Measurements from ENCODE around the gene ARHGAP18. TPM values are rescaled to one million over a fixed set of nuclear protein-coding genes. Genes with fewer than 3 reads are reported as not detected.
A peak's percentile ranks its signal among the peaks of the same experiment; 100 is the strongest.

Gene ARHGAP18
- total RNA-seq, 3 donors from 2014 or later = 2.1 to 2.5 (median 2.3) TPM

DNA sequence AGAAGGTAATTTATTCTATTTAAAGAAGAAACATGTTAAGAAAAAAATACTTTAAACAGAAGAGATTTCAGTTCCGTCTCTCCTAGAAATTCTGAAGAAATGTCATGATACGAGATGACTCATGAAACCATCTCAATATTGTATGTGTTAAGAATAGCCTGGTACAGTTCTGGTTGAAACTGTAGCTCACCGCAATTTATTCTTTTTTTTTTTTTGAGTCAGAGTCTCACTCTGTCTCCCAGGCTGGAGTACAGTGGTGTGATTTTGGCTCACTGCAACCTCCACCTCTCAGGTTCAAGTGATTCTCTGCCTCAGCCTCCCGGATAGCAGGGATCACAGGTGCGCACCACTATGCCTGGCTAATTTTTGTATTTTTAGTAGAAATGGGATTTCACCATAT lies 103.3 kb downstream of the ARHGAP18 start:
- ATAC-seq (peak; percentile 58 to 63), DNase-seq (no peak)
- no peaks in the 10 kb centered on the region for H3K27me3 Mint-ChIP-seq (ENCODE audit: low read depth)
- H3K4me3 Mint-ChIP-seq = no peak overlapping the region
- no peaks in the 10 kb centered on the region for H3K9me3 Mint-ChIP-seq
- no peaks in the 10 kb centered on the region for H3K4me1 Mint-ChIP-seq (ENCODE audit: low read depth)
- H3K36me3 Mint-ChIP-seq (ENCODE audit: insufficient read depth) = peaks cover 8% of the 10 kb centered on the region

GRCh38 chr6:129605967-129606366 lies 104.0 kb downstream of the ARHGAP18 start:
- no peak overlapping the region for H3K4me3 Mint-ChIP-seq
- H3K36me3 Mint-ChIP-seq (ENCODE audit: insufficient read depth) = peaks cover 6% of the 10 kb centered on the region
- ATAC-seq = no peak
- no peaks in the 10 kb centered on the region for H3K9me3 Mint-ChIP-seq
- no peaks in the 10 kb centered on the region for H3K27me3 Mint-ChIP-seq (ENCODE audit: low read depth)
- no peaks in the 10 kb centered on the region for H3K4me1 Mint-ChIP-seq (ENCODE audit: low read depth)
- no peak for DNase-seq

DNA sequence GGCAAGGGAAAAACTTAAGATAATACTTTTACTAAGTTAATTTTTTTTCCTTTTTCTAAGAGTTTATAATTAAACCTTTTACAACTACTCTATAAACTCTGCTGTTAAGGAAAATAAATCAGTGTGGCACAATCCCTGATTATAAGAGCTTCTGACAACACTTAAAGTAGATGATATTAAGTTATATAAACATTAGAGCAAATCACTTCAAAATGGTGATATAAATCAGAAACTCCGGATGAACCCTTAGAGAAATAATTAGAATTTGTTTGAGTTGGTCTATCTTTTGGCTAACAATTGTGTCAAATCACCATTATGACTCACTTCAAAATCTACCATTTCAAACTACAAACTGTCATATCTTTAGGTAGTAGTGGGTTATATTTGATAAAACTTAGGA lies 104.9 kb downstream of the ARHGAP18 start:
- no peaks in the 10 kb centered on the region for H3K27me3 Mint-ChIP-seq (ENCODE audit: low read depth)

GRCh38 chr6:129604321-129604720 lies 105.7 kb downstream of the ARHGAP18 start:
- Mint-ChIP-seq H3K4me3 (no peak overlapping the region), H3K9me3 (no peaks in the 10 kb centered on the region)
- ATAC-seq = no peak

More for the DNA sequence above, 104.9 kb downstream of the ARHGAP18 start:
- DNase-seq (no peak), ATAC-seq (no peak)
- no peaks in the 10 kb centered on the region for H3K4me1 Mint-ChIP-seq (ENCODE audit: low read depth)
- no peak overlapping the region for H3K4me3 Mint-ChIP-seq
- peaks cover 4% of the 10 kb centered on the region for H3K36me3 Mint-ChIP-seq (ENCODE audit: insufficient read depth)
- no peaks in the 10 kb centered on the region for H3K9me3 Mint-ChIP-seq

GRCh38 chr6:129603741-129604140 lies 106.2 kb downstream of the ARHGAP18 start:
- H3K4me3 Mint-ChIP-seq = no peak overlapping the region
- no peaks in the 10 kb centered on the region for H3K27me3 Mint-ChIP-seq (ENCODE audit: low read depth)
- H3K9me3 Mint-ChIP-seq = no peaks in the 10 kb centered on the region
- H3K36me3 Mint-ChIP-seq (ENCODE audit: insufficient read depth) = peaks cover 2% of the 10 kb centered on the region
- no peaks in the 10 kb centered on the region for H3K4me1 Mint-ChIP-seq (ENCODE audit: low read depth)
- ATAC-seq = no peak
- no peak for DNase-seq

More at GRCh38 chr6:129604321-129604720, 105.7 kb downstream of the ARHGAP18 start:
- H3K4me1 Mint-ChIP-seq (ENCODE audit: low read depth) = no peaks in the 10 kb centered on the region
- H3K27me3 Mint-ChIP-seq (ENCODE audit: low read depth) = no peaks in the 10 kb centered on the region
- no peak for DNase-seq
- H3K36me3 Mint-ChIP-seq (ENCODE audit: insufficient read depth) = peaks cover 2% of the 10 kb centered on the region

DNA sequence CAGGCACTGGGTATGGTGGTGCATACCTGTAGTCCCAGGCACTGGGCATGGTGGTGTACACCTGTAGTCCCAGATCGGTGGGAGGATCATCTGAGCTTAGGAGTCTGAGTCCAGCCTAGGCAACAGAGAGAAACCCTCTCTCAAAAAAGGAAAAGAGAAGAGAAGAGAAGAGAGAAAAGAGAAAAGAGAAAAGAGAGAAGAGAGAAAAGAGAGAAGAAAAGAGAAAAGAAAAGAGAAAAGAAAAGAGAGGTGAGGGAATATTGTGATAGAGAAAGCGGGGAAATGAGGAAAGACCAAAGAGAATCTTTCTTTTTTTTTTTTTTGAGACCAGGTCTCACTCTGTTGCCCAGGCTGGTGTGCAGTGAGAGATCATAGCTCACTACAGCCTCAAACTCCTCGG lies 108.7 kb downstream of the ARHGAP18 start:
- ATAC-seq (no peak), DNase-seq (no peak)
- H3K4me3 Mint-ChIP-seq = no peak overlapping the region
- no peaks in the 10 kb centered on the region for H3K27me3 Mint-ChIP-seq (ENCODE audit: low read depth)
- H3K9me3 Mint-ChIP-seq = no peaks in the 10 kb centered on the region
- no peaks in the 10 kb centered on the region for H3K4me1 Mint-ChIP-seq (ENCODE audit: low read depth)
- H3K36me3 Mint-ChIP-seq (ENCODE audit: insufficient read depth) = no peaks in the 10 kb centered on the region

DNA sequence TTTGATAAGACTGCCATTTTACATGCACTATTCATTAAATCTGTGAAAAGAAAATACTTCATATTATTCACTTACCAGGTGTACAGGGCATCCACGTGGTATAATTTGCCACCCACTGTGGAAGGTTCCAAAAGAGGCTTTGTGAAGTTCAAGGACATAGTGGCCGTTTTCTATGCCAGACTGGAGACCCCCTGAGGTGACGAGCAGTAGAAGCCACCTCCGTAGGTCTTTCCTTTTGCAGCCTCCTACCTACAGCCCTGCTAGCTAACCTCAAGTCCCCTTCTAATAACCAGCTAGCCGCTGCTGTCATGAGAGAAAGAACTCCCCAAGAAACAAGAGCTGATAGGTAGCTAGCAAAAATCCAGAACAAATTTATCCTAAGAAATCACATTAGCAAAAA lies 110.5 kb downstream of the ARHGAP18 start:
- no peak overlapping the region for H3K4me3 Mint-ChIP-seq
- no peaks in the 10 kb centered on the region for H3K4me1 Mint-ChIP-seq (ENCODE audit: low read depth)
- DNase-seq = no peak
- no peak for ATAC-seq
- no peaks in the 10 kb centered on the region for H3K36me3 Mint-ChIP-seq (ENCODE audit: insufficient read depth)
- H3K27me3 Mint-ChIP-seq (ENCODE audit: low read depth) = no peaks in the 10 kb centered on the region
- no peaks in the 10 kb centered on the region for H3K9me3 Mint-ChIP-seq

DNA sequence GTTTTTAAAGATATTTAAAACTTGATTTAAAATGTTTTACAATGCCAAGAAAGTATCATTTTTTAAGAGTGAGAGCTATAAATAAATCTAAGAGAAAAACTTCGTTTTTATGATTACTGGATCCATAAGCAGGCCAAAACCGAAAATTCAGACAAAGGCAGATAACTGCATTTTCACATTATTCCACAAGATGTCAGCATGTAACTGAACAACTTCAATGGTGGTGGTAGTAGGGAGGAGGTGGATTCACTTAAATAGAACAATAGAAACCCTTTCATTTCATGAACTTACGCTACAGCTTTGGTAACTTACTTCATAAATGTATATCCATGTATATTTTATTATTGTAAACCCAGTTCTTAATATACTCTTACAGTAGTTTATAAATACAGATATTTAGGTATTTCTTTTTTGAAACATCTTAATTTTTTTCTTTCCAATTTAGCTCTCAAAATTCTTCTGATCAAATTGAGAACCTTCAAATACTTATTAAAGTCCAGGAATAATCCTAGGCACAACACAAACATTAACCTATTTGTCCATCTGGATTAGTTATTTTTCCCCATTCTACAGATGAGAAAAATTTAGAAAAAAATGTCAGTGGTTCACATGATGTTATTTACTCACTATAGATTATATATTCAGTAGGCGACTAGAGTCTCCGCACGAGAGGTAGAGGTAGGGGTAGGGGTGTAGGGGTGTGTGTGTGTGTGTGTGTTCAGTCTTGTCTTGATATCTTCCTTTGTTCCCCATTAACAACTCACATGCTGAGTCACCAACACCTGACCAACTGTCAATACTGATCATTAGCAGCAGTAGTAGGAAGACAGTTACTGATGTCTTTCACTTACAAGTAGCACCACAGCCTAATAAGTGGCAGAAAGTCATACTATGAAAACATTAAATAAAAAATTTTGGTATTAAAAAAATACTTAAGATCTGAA lies 111.5 kb downstream of the ARHGAP18 start:
- Mint-ChIP-seq H3K4me1 (ENCODE audit: low read depth) (no peaks in the 10 kb centered on the region), H3K27me3 (ENCODE audit: low read depth) (no peaks in the 10 kb centered on the region), H3K9me3 (no peaks in the 10 kb centered on the region), H3K4me3 (no peak overlapping the region), H3K36me3 (ENCODE audit: insufficient read depth) (no peaks in the 10 kb centered on the region)
- ATAC-seq (peak; percentile 71 to 80), DNase-seq (no peak)

DNA sequence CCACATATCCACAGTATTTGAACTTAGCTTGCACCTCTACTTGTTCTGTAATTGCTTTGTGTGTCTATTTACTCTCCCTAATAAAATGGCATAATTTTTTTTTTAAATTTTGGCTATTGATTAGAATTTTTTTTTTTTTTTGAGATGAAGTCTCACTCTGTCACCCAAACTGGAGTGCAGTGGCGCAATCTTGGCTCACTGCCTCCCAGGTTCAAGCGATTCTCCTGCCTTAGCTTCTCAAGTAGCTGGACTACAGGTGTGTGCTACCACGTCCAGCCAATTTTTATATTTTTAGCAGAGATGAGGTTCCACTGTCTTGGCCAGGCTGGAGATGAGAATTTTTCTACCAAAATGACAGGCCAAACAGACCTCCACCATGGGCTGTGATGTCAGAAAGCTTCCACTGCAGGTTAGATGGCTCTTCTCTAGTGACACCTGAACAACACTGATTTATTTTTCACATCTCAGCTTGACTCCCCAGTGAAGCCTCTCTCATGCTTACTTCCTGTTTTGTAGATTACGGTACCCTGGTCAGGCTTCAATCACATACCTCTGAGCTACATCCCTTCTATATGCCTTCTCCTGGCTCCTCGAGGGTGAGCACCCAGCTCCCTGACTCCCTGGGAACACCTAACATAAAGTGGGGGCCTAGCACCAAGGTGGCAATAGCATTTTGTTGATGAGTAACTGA lies 112.8 kb downstream of the ARHGAP18 start:
- Mint-ChIP-seq H3K4me3 (no peak overlapping the region), H3K36me3 (ENCODE audit: insufficient read depth) (no peaks in the 10 kb centered on the region), H3K27me3 (ENCODE audit: low read depth) (no peaks in the 10 kb centered on the region), H3K4me1 (ENCODE audit: low read depth) (no peaks in the 10 kb centered on the region), H3K9me3 (no peaks in the 10 kb centered on the region)
- DNase-seq (no peak), ATAC-seq (no peak)

DNA sequence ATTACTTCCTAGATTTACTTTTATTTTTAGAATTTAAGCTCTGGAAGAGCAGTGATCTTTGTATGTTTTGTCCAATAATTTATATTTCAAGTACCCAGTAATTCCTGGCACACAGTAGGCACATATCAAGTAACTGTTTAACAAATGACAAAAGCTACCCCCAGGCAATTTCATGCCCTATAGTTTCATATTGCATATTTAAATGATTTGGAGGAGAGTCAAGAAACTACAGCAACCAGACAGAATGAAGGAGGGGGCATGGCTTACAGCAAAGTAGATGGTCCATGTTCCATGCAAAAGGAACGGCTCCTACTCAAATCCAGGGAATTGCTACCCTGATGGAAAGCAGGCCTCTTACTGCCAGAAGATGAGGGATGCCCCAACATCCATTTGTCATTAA lies 113.5 kb downstream of the ARHGAP18 start:
- DNase-seq = no peak
- H3K9me3 Mint-ChIP-seq = no peaks in the 10 kb centered on the region
- no peak overlapping the region for H3K4me3 Mint-ChIP-seq
- H3K27me3 Mint-ChIP-seq (ENCODE audit: low read depth) = no peaks in the 10 kb centered on the region
- no peaks in the 10 kb centered on the region for H3K4me1 Mint-ChIP-seq (ENCODE audit: low read depth)
- no peaks in the 10 kb centered on the region for H3K36me3 Mint-ChIP-seq (ENCODE audit: insufficient read depth)
- no peak for ATAC-seq

- Mint-ChIP-seq H3K9me3 (no peaks in the 10 kb centered on the region), H3K36me3 (ENCODE audit: insufficient read depth) (no peaks in the 10 kb centered on the region), H3K27me3 (ENCODE audit: low read depth) (no peaks in the 10 kb centered on the region), H3K4me3 (no peak overlapping the region), H3K4me1 (ENCODE audit: low read depth) (no peaks in the 10 kb centered on the region)
- ATAC-seq (peak; percentile 18 to 48), DNase-seq (no peak)
Measured at GRCh38 chr6:129593233-129593564, 116.8 kb downstream of the ARHGAP18 start.

- Mint-ChIP-seq H3K4me3 (no peak overlapping the region), H3K4me1 (ENCODE audit: low read depth) (no peaks in the 10 kb centered on the region), H3K9me3 (no peaks in the 10 kb centered on the region), H3K27me3 (ENCODE audit: low read depth) (no peaks in the 10 kb centered on the region), H3K36me3 (ENCODE audit: insufficient read depth) (no peaks in the 10 kb centered on the region)
- ATAC-seq (peak; percentile 65), DNase-seq (no peak)
Measured at GRCh38 chr6:129592516-129593232, 117.3 kb downstream of the ARHGAP18 start.

DNA sequence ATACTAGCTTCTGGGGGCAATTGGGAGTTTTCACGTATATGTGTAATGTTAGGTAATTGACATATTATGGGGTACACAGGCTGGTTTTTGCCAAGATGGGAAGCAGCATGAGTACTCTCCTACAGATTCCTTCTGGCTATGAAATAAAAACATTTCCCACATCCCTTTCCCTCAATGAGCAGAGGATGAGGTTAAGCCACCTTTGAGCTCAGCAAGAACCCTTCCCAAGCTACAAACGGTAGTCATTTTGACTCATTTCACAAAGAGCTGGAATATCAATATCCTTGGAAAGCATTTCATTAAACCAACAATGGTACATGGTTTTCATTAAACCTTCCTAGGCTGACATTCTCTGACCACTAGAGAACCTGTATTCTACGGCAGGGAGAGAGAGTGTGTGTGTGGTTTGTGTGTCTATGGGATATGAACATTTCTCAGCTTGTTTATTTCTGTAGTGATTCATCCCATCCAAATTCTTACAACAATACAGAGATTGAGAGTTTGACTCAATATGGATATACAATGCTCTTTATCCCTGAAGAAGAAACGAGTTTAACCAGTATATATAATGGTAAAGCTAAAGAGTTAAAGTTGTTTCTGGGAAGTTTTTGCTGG lies 119.5 kb downstream of the ARHGAP18 start:
- H3K4me3 Mint-ChIP-seq = no peak overlapping the region
- ATAC-seq (no peak), DNase-seq (no peak)
- no peaks in the 10 kb centered on the region for H3K9me3 Mint-ChIP-seq
- H3K4me1 Mint-ChIP-seq (ENCODE audit: low read depth) = no peaks in the 10 kb centered on the region
- no peaks in the 10 kb centered on the region for H3K36me3 Mint-ChIP-seq (ENCODE audit: insufficient read depth)
- H3K27me3 Mint-ChIP-seq (ENCODE audit: low read depth) = no peaks in the 10 kb centered on the region

DNA sequence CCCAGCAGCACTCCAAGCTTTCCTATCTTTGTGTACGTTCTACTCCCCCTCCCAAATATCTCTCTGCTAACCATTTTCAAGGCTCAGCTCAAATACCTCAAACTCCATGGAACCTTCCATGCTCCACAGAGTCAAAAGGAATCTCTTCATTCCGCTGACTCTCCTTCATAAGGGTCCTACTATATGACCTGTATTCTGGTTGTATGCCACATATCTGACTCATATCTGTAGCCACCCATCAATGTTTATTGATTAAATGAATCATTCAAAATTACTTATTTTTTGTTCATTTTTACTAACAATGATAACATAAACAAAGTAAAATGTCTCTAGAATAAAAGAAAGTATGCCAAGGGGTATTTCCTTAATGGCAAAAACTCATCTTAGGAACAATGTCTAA lies 123.2 kb downstream of the ARHGAP18 start:
- Mint-ChIP-seq H3K9me3 (no peaks in the 10 kb centered on the region), H3K27me3 (ENCODE audit: low read depth) (no peaks in the 10 kb centered on the region), H3K36me3 (ENCODE audit: insufficient read depth) (no peaks in the 10 kb centered on the region), H3K4me1 (ENCODE audit: low read depth) (no peaks in the 10 kb centered on the region), H3K4me3 (no peak overlapping the region)
- no peak for DNase-seq
- no peak for ATAC-seq
